Kidney (tissue), 14 donors: ENCODE data around the gene PHACTR1. TPM values are rescaled to one million over a fixed set of nuclear protein-coding genes. Genes with fewer than 3 reads are reported as not detected.

Experiments
- DNase-seq, 5 donors: peaks; one replicate each; pipeline ENCODE4 v3.0.0-alpha.2; 2013 to 2020
- FAIRE-seq: peaks from 2 replicates; lab custom pipeline; 2012; peaks lifted over from hg19 to GRCh38; lab: Jason Lieb, UNC
- H3K27ac ChIP-seq, 2 donors: one replicate each; pipeline ENCODE4 v1.7.0; 2013; ENCODE audit warnings: low read depth in 2 of 2, low read length in 2 of 2, inconsistent platforms in 1 of 2
- H3K27me3 ChIP-seq: one replicate; pipeline ENCODE4 v1.7.1; 2013; ENCODE audit warnings: low read length, inconsistent platforms; ENCODE audit not compliant: control insufficient read depth, insufficient read depth
- H3K36me3 ChIP-seq, 3 donors: one replicate each; pipeline versions ENCODE4 v1.7.0 to v1.7.1; 2013; ENCODE audit warnings: low read length in 3 of 3, control low read depth in 1 of 3, inconsistent platforms in 1 of 3; ENCODE audit not compliant: insufficient read depth in 3 of 3, control insufficient read depth in 2 of 3
- H3K4me1 ChIP-seq, 3 donors: one replicate each; pipeline versions ENCODE4 v1.7.0 to v1.7.1; 2013; ENCODE audit warnings: low read length in 3 of 3, inconsistent platforms in 1 of 3, low read depth in 1 of 3; ENCODE audit not compliant: control insufficient read depth in 2 of 3, insufficient read depth in 2 of 3
- H3K4me3 ChIP-seq, 3 donors: one replicate each; pipeline versions ENCODE4 v1.7.0 to v1.8.1; 2013; ENCODE audit warnings: low read length in 3 of 3, control low read depth in 1 of 3, inconsistent platforms in 1 of 3
- H3K9ac ChIP-seq, 3 donors: one replicate each; pipeline versions ENCODE4 v1.7.0 to v1.7.1; 2013; ENCODE audit warnings: low read length in 3 of 3, control low read depth in 1 of 3, inconsistent platforms in 1 of 3
- H3K9me3 ChIP-seq, 3 donors: one replicate each; pipeline versions ENCODE4 v1.7.0 to v1.7.1; 2013; ENCODE audit warnings: low read length in 3 of 3, control low read depth in 1 of 3, inconsistent platforms in 1 of 3; ENCODE audit not compliant: control insufficient read depth in 2 of 3, insufficient read depth in 1 of 3
- CTCF ChIP-seq: IDR thresholded peaks from 3 replicates; pipeline ENCODE4 v1.5.1; 2012; ENCODE audit warnings: mild to moderate bottlenecking, moderate library complexity, borderline replicate concordance; ENCODE audit not compliant: insufficient read depth; ENCODE audit errors: extremely low read depth
- intact Hi-C: fragments of 100-400 bp; cut with DNase I; formaldehyde crosslinking; loops from one replicate; pipeline ENCODE4 v1.11.1; 2022
- polyA plus RNA-seq: library from polyadenylated mRNA; stranded (reverse); fragments of 350-450 nt; fragmentation: Illumina TruSeq; extraction: RNeasy Lipid Tissue Mini Kit (QIAGEN cat#74804); gene quantifications from one replicate; pipeline ENCODE4 v1.2.3, GENCODE V29; 2014; ENCODE audit warnings: low read depth, low replicate concordance; ENCODE audit not compliant: insufficient read depth
- total RNA-seq: library from RNA; stranded (reverse); fragmentation: NEBNext Ultra II Directional; extraction: Animal tissue kit (Norgen Biotek cat#: 25700); gene quantifications from one replicate; pipeline ENCODE4 v1.2.1, GENCODE V29; 2021
- donor health status: control.
- donor health status: control.
- donor health status: control.
- donor health status: control.
- donor health status: control.
- donor health status: DM: yes; HTN: yes; CAD: no.
- donor health status: Normal renal cell carcinoma (clear cell type).

The PHACTR1 gene
- total and polyA plus RNA-seq, 2 donors from 2014 or later: 3.3 to 33.6 TPM

GRCh38 chr6:13012977-13013680 is 296.6 kb downstream of the PHACTR1 start:
- DNase-seq (peak; percentile 69 to 81 (median 77)), FAIRE-seq (no peak)
- no peaks in the 10 kb centered on the region for H3K9me3 ChIP-seq
- intact Hi-C loops: no loop called here
- peaks cover 2% of the 10 kb centered on the region for H3K27me3 ChIP-seq
- H3K27ac ChIP-seq: no peak overlapping the region
- peak overlapping the region; percentile 24 to 62 (median 55) for H3K4me3 ChIP-seq
- no peak for TF ChIP-seq CTCF
- no peak overlapping the region for H3K9ac ChIP-seq
- no peaks in the 10 kb centered on the region for H3K36me3 ChIP-seq
- peaks cover 0 to 7% (median 0%) of the 10 kb centered on the region in 3 donors for H3K4me1 ChIP-seq

- FAIRE-seq (no peak), DNase-seq (peak in 4 of 5 donors; percentile 37 to 50 (median 42))
- H3K4me3 ChIP-seq: peak overlapping the region; percentile 24 to 62 (median 55)
- TF ChIP-seq CTCF: no peak
- H3K36me3 ChIP-seq: no peaks in the 10 kb centered on the region
- intact Hi-C loops: no loop called here
- H3K27me3 ChIP-seq: peaks cover 2% of the 10 kb centered on the region
- peaks cover 0 to 7% (median 0%) of the 10 kb centered on the region in 3 donors for H3K4me1 ChIP-seq
- H3K9ac ChIP-seq: no peak overlapping the region
- H3K27ac ChIP-seq: no peak overlapping the region
- no peaks in the 10 kb centered on the region for H3K9me3 ChIP-seq
Observed at GRCh38 chr6:13013681-13014503, 297.3 kb downstream of the PHACTR1 start.

DNA sequence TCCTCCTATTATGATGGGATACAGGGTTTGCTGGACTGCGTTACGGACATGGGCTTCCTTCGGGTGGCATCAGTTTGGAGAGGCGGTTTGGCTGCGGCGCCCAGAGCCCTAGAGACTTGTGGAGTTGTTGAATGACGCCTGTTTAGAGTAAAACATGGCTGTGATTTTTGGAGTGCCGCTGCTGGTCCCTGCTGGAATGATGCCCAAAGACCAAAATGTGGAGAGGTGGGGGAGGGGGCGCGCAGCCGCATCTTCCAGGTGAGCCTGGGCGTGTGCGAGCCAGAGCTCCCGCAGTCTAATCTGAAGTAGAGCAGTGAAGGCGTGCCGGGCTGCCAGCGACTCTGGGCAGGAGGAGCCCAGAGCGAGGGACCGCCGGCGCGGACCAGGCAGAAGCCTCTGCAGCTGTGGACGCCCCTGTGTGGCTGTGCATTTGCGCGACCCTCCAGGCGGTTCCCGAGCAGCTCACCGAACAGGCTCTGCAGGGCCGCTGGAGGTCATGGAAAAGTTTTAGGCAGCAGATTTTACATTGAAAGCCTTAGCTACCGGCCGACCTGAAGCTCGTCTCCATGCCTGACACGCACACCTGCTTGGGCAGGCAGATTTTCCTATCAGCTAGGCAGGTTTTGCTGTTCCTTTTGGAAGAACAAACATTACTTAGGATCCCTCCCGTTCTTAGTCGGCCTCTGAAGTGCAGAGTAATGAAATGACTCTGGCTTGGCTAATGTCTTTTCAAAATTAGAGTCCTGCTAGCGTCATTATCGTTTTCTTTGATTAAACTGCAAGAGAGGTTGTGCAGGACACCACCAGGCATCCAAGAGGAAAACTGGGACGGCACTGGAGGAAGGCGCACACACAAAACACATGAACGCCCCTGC is 298.2 kb downstream of the PHACTR1 start:
- Histone ChIP-seq H3K36me3 (no peaks in the 10 kb centered on the region), H3K9me3 (no peaks in the 10 kb centered on the region), H3K27me3 (peaks cover 2% of the 10 kb centered on the region), H3K27ac (no peak overlapping the region), H3K4me1 (peaks cover 0 to 7% (median 0%) of the 10 kb centered on the region in 3 donors), H3K9ac (peak overlapping the region in 1 of 3 donors; percentile 23), H3K4me3 (peak overlapping the region; percentile 1 to 51 (median 21))
- FAIRE-seq: no peak
- intact Hi-C loops: no loop called here
- peak; percentile 50 to 73 (median 59) for DNase-seq
- TF ChIP-seq CTCF: no peak
